Neural progenitor cell (in vitro differentiated cells): ENCODE data around the gene CGB2.
"Not testable (repeated sequence)": the region's sequence is repeated elsewhere in the genome, so short reads cannot be mapped to it uniquely, and the experiment has no call there.

Experiments
- EZH2 ChIP-seq: fragments of 200-600 bp; sonication (generic); IDR thresholded peaks from 2 replicates; pipeline ENCODE4 v1.6.1; 2017; ENCODE audit warnings: antibody characterized with exemption, mild to moderate bottlenecking, moderate library complexity
- EZH2phosphoT487 ChIP-seq: fragments of 200-600 bp; sonication (generic); IDR thresholded peaks from 2 replicates; pipeline ENCODE4 v1.6.1; 2017; ENCODE audit warnings: antibody characterized with exemption
- TF ChIP-seq, protein P1 (sequence below): fragments of 200-600 bp; sonication (generic); IDR thresholded peaks from 2 replicates; pipeline ENCODE4 v1.5.1; 2017; ENCODE audit warnings: antibody characterized with exemption, mild to moderate bottlenecking

- TF ChIP-seq EZH2, EZH2phosphoT487: not testable (repeated sequence)
- TF ChIP-seq, protein P1, sequence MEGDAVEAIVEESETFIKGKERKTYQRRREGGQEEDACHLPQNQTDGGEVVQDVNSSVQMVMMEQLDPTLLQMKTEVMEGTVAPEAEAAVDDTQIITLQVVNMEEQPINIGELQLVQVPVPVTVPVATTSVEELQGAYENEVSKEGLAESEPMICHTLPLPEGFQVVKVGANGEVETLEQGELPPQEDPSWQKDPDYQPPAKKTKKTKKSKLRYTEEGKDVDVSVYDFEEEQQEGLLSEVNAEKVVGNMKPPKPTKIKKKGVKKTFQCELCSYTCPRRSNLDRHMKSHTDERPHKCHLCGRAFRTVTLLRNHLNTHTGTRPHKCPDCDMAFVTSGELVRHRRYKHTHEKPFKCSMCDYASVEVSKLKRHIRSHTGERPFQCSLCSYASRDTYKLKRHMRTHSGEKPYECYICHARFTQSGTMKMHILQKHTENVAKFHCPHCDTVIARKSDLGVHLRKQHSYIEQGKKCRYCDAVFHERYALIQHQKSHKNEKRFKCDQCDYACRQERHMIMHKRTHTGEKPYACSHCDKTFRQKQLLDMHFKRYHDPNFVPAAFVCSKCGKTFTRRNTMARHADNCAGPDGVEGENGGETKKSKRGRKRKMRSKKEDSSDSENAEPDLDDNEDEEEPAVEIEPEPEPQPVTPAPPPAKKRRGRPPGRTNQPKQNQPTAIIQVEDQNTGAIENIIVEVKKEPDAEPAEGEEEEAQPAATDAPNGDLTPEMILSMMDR: not testable (repeated sequence)
These were observed 3.0 kb upstream of the CGB2 start for GRCh38 chr19:49028686-49029085.
